HG02981 (cell line): ENCODE results near the gene SYNDIG1.
A peak's percentile ranks its signal among the peaks of the same experiment; 100 is the strongest.

Experiments used
- ATAC-seq: cut with Tn5 transposase; IDR thresholded peaks from one replicate; pipeline ENCODE4 v1.9.1; 2021; ENCODE audit warnings: mild to moderate bottlenecking, moderate library complexity; ENCODE audit not compliant: unreplicated experiment

Gene SYNDIG1

GRCh38 chr20:24628985-24629384 is 159.6 kb downstream of the SYNDIG1 start:
- ATAC-seq, result no peak

GRCh38 chr20:24629668-24630067 is 160.2 kb downstream of the SYNDIG1 start:
- no peak for ATAC-seq

- no peak for ATAC-seq
These were observed 161.2 kb downstream of the SYNDIG1 start for GRCh38 chr20:24630486-24631172.

GRCh38 chr20:24631173-24631505 is 161.7 kb downstream of the SYNDIG1 start:
- ATAC-seq, result no peak

- ATAC-seq, result no peak
These were observed 163.2 kb downstream of the SYNDIG1 start for GRCh38 chr20:24632581-24632980.

GRCh38 chr20:24633026-24633425 is 163.6 kb downstream of the SYNDIG1 start:
- no peak for ATAC-seq

GRCh38 chr20:24633521-24633920 is 164.1 kb downstream of the SYNDIG1 start:
- no peak for ATAC-seq

GRCh38 chr20:24634855-24635254 is 165.4 kb downstream of the SYNDIG1 start:
- ATAC-seq, result no peak

GRCh38 chr20:24636626-24637025 is 167.2 kb downstream of the SYNDIG1 start:
- ATAC-seq, result no peak

- no peak for ATAC-seq
These were observed 167.7 kb downstream of the SYNDIG1 start for GRCh38 chr20:24637087-24637486.

GRCh38 chr20:24637941-24638340 is 168.5 kb downstream of the SYNDIG1 start:
- ATAC-seq, result no peak

GRCh38 chr20:24638591-24639548 is 169.4 kb downstream of the SYNDIG1 start:
- no peak for ATAC-seq

- no peak for ATAC-seq
These were observed 170.8 kb downstream of the SYNDIG1 start for GRCh38 chr20:24640276-24640675.

GRCh38 chr20:24640686-24641085 is 171.3 kb downstream of the SYNDIG1 start:
- no peak for ATAC-seq

GRCh38 chr20:24643731-24644626 is 174.6 kb downstream of the SYNDIG1 start:
- ATAC-seq, result no peak

- ATAC-seq, result no peak
These were observed 176.9 kb downstream of the SYNDIG1 start for GRCh38 chr20:24646321-24646720.

GRCh38 chr20:24647713-24648112 is 178.3 kb downstream of the SYNDIG1 start:
- no peak for ATAC-seq

GRCh38 chr20:24648481-24648880 is 179.1 kb downstream of the SYNDIG1 start:
- peak; percentile 22 for ATAC-seq

- peak; percentile 77 for ATAC-seq
These were observed 179.5 kb downstream of the SYNDIG1 start for GRCh38 chr20:24648919-24649318.

GRCh38 chr20:24649787-24650490 is 180.5 kb downstream of the SYNDIG1 start:
- no peak for ATAC-seq
